ENCODE data around the gene ATP9B. TPM values are rescaled to one million over a fixed set of nuclear protein-coding genes. Genes with fewer than 3 reads are reported as not detected.
A peak's percentile ranks its signal among the peaks of the same experiment; 100 is the strongest.
"Not testable (repeated sequence)": the region's sequence is repeated elsewhere in the genome, so short reads cannot be mapped to it uniquely, and the experiment has no call there.

The ATP9B gene
- total RNA-seq, 1 donor from 2014 or later = 27.3 TPM

GRCh38 chr18:79070486-79070885, 1.3 kb downstream of the ATP9B start:
- Mint-ChIP-seq H3K4me3 (ENCODE audit: unreplicated experiment) (peak overlapping the region; percentile 83), H3K36me3 (ENCODE audit: unreplicated experiment) (no peaks in the 10 kb centered on the region), H3K27ac (ENCODE audit: unreplicated experiment) (peak overlapping the region; percentile 74), H3K27me3 (ENCODE audit: unreplicated experiment) (no peaks in the 10 kb centered on the region), H3K4me1 (ENCODE audit: unreplicated experiment) (peaks cover 18% of the 10 kb centered on the region), H3K9me3 (ENCODE audit: unreplicated experiment) (peaks cover 4% of the 10 kb centered on the region)
- no peak for DNase-seq (ENCODE audit: extremely low spot score, unreplicated experiment)
- TF ChIP-seq CTCF (IDR thresholded peaks at IDR 0.05) = no peak

- peaks cover 4% of the 10 kb centered on the region for H3K9me3 Mint-ChIP-seq (ENCODE audit: unreplicated experiment)
Measured at GRCh38 chr18:79071037-79071436, 1.8 kb downstream of the ATP9B start.

GRCh38 chr18:79071503-79072210, 2.5 kb downstream of the ATP9B start:
- no peak overlapping the region for H3K4me3 Mint-ChIP-seq (ENCODE audit: unreplicated experiment)
- no peak overlapping the region for H3K27ac Mint-ChIP-seq (ENCODE audit: unreplicated experiment)

More at GRCh38 chr18:79071037-79071436, 1.8 kb downstream of the ATP9B start:
- Mint-ChIP-seq H3K4me1 (ENCODE audit: unreplicated experiment) (peaks cover 18% of the 10 kb centered on the region), H3K36me3 (ENCODE audit: unreplicated experiment) (no peaks in the 10 kb centered on the region), H3K27ac (ENCODE audit: unreplicated experiment) (no peak overlapping the region), H3K4me3 (ENCODE audit: unreplicated experiment) (peak overlapping the region; percentile 83), H3K27me3 (ENCODE audit: unreplicated experiment) (no peaks in the 10 kb centered on the region)
- DNase-seq (ENCODE audit: extremely low spot score, unreplicated experiment) = no peak
- TF ChIP-seq CTCF (IDR thresholded peaks at IDR 0.05) = no peak

GRCh38 chr18:79072655-79073054, 3.5 kb downstream of the ATP9B start:
- not testable (repeated sequence) for DNase-seq (ENCODE audit: extremely low spot score, unreplicated experiment); H3K36me3 Mint-ChIP-seq (ENCODE audit: unreplicated experiment); H3K27me3 Mint-ChIP-seq (ENCODE audit: unreplicated experiment); H3K4me3 Mint-ChIP-seq (ENCODE audit: unreplicated experiment); H3K27ac Mint-ChIP-seq (ENCODE audit: unreplicated experiment); H3K9me3 Mint-ChIP-seq (ENCODE audit: unreplicated experiment)
- peaks cover 20% of the 10 kb centered on the region for H3K4me1 Mint-ChIP-seq (ENCODE audit: unreplicated experiment)

More at GRCh38 chr18:79071503-79072210, 2.5 kb downstream of the ATP9B start:
- Mint-ChIP-seq H3K36me3 (ENCODE audit: unreplicated experiment) (no peaks in the 10 kb centered on the region), H3K9me3 (ENCODE audit: unreplicated experiment) (peaks cover 3% of the 10 kb centered on the region), H3K4me1 (ENCODE audit: unreplicated experiment) (peaks cover 18% of the 10 kb centered on the region), H3K27me3 (ENCODE audit: unreplicated experiment) (no peaks in the 10 kb centered on the region)
- no peak for DNase-seq (ENCODE audit: extremely low spot score, unreplicated experiment)
- TF ChIP-seq CTCF (IDR thresholded peaks at IDR 0.05) = no peak

GRCh38 chr18:79077181-79077580, 8.0 kb downstream of the ATP9B start:
- peaks cover 1% of the 10 kb centered on the region for H3K4me1 Mint-ChIP-seq (ENCODE audit: unreplicated experiment)
- no peaks in the 10 kb centered on the region for H3K27me3 Mint-ChIP-seq (ENCODE audit: unreplicated experiment)
- no peak for DNase-seq (ENCODE audit: extremely low spot score, unreplicated experiment)
- TF ChIP-seq CTCF (IDR thresholded peaks at IDR 0.05) = no peak
- no peak overlapping the region for H3K27ac Mint-ChIP-seq (ENCODE audit: unreplicated experiment)
- peaks cover 18% of the 10 kb centered on the region for H3K36me3 Mint-ChIP-seq (ENCODE audit: unreplicated experiment)
- H3K9me3 Mint-ChIP-seq (ENCODE audit: unreplicated experiment) = peaks cover 6% of the 10 kb centered on the region
- no peak overlapping the region for H3K4me3 Mint-ChIP-seq (ENCODE audit: unreplicated experiment)

- not testable (repeated sequence) for H3K4me1 Mint-ChIP-seq (ENCODE audit: unreplicated experiment); H3K27ac Mint-ChIP-seq (ENCODE audit: unreplicated experiment); H3K4me3 Mint-ChIP-seq (ENCODE audit: unreplicated experiment); H3K27me3 Mint-ChIP-seq (ENCODE audit: unreplicated experiment); DNase-seq (ENCODE audit: extremely low spot score, unreplicated experiment); H3K9me3 Mint-ChIP-seq (ENCODE audit: unreplicated experiment)
- peaks cover 22% of the 10 kb centered on the region for H3K36me3 Mint-ChIP-seq (ENCODE audit: unreplicated experiment)
Measured at GRCh38 chr18:79078791-79079190, 9.6 kb downstream of the ATP9B start.
